Measurements from ENCODE around the gene ABTB1.

GRCh38 chr3:127691489-127691888 lies 18.7 kb downstream of the ABTB1 start:
- TF ChIP-seq TAF1 (IDR thresholded peaks at IDR 0.05; ENCODE audit: borderline replicate concordance, low read depth, low read length) (no peak), POLR2AphosphoS5 (IDR thresholded peaks at IDR 0.05; ENCODE audit: low read depth, low read length) (no peak), POLR2A (IDR thresholded peaks at IDR 0.05; ENCODE audit: low read depth, low read length) (no peak)
